HEK293 (cell line): ENCODE results near the gene ANKRD23.

Experiments used
- BCL11A ChIP-seq: fragments of 450-650 bp; formaldehyde crosslinking; IDR thresholded peaks from 2 replicates; pipeline ENCODE4 v1.5.1; 2016; ENCODE audit warnings: low read depth, missing biosample characterization, missing genetic modification characterization
- KLF16 ChIP-seq: fragments of 450-650 bp; formaldehyde crosslinking; IDR thresholded peaks from 2 replicates; pipeline ENCODE4 v1.5.1; 2017; ENCODE audit warnings: missing biosample characterization, missing genetic modification characterization
- PRDM1 ChIP-seq: fragments of 450-650 bp; formaldehyde crosslinking; IDR thresholded peaks from 2 replicates; pipeline ENCODE4; 2016; ENCODE audit warnings: missing biosample characterization, missing genetic modification characterization
- ZBTB17 ChIP-seq: fragments of 450-650 bp; formaldehyde crosslinking; IDR thresholded peaks from 2 replicates; pipeline ENCODE4 v1.5.1; 2016; ENCODE audit warnings: missing biosample characterization, missing genetic modification characterization
- ZBTB20 ChIP-seq: fragments of 450-650 bp; formaldehyde crosslinking; IDR thresholded peaks from 2 replicates; pipeline ENCODE4 v1.5.1; 2016; ENCODE audit warnings: missing biosample characterization, missing genetic modification characterization
- ZNF114 ChIP-seq: fragments of 450-650 bp; formaldehyde crosslinking; IDR thresholded peaks from 2 replicates; pipeline ENCODE4 v1.5.0; 2017; ENCODE audit warnings: missing biosample characterization, missing genetic modification characterization
- ZNF366 ChIP-seq: fragments of 450-650 bp; formaldehyde crosslinking; conservative IDR thresholded peaks from 2 replicates; pipeline ENCODE4 v1.5.1; 2016; ENCODE audit warnings: missing biosample characterization, missing genetic modification characterization
- ZNF398 ChIP-seq: fragments of 450-650 bp; formaldehyde crosslinking; IDR thresholded peaks from 2 replicates; pipeline ENCODE4 v1.5.1; 2017; ENCODE audit warnings: missing biosample characterization, missing genetic modification characterization
- ZNF416 ChIP-seq: fragments of 450-650 bp; formaldehyde crosslinking; IDR thresholded peaks from 2 replicates; pipeline ENCODE4 v1.5.1; 2016; ENCODE audit warnings: missing biosample characterization, missing genetic modification characterization
- ZNF423 ChIP-seq: fragments of 450-650 bp; formaldehyde crosslinking; IDR thresholded peaks from 2 replicates; pipeline ENCODE4 v1.5.1; 2016; ENCODE audit warnings: missing biosample characterization, missing genetic modification characterization
- ZNF544 ChIP-seq: fragments of 450-650 bp; formaldehyde crosslinking; IDR thresholded peaks from 2 replicates; pipeline ENCODE4 v1.5.0; 2017; ENCODE audit warnings: missing biosample characterization, missing genetic modification characterization
- ZNF585B ChIP-seq: fragments of 450-650 bp; formaldehyde crosslinking; IDR thresholded peaks from 2 replicates; pipeline ENCODE4 v1.5.1; 2016; ENCODE audit warnings: missing biosample characterization, missing genetic modification characterization
- ZNF596 ChIP-seq: fragments of 450-650 bp; IDR thresholded peaks from 2 replicates; pipeline ENCODE4 v1.5.0; 2018; ENCODE audit warnings: missing biosample characterization, mild to moderate bottlenecking, missing genetic modification characterization, moderate library complexity
- ZNF600 ChIP-seq: fragments of 450-650 bp; formaldehyde crosslinking; IDR thresholded peaks from 2 replicates; pipeline ENCODE4 v1.5.1; 2016; ENCODE audit warnings: missing biosample characterization, missing genetic modification characterization
- ZNF621 ChIP-seq: fragments of 450-650 bp; formaldehyde crosslinking; IDR thresholded peaks from 2 replicates; pipeline ENCODE4 v1.5.1; 2017; ENCODE audit warnings: missing biosample characterization, missing genetic modification characterization
- ZNF677 ChIP-seq: fragments of 450-650 bp; IDR thresholded peaks from 2 replicates; pipeline ENCODE4 v1.5.0; 2018; ENCODE audit warnings: missing biosample characterization, mild to moderate bottlenecking, missing genetic modification characterization, moderate library complexity
- ZNF776 ChIP-seq: fragments of 450-650 bp; formaldehyde crosslinking; IDR thresholded peaks from 2 replicates; pipeline ENCODE4 v1.5.0; 2017; ENCODE audit warnings: missing biosample characterization, missing genetic modification characterization, borderline replicate concordance
- TF ChIP-seq, protein P1 (sequence below): fragments of 450-650 bp; formaldehyde crosslinking; IDR thresholded peaks from 2 replicates; pipeline ENCODE4 v1.5.1; 2016; ENCODE audit warnings: missing biosample characterization, missing genetic modification characterization
- TF ChIP-seq, protein P2 (sequence below): fragments of 450-650 bp; formaldehyde crosslinking; IDR thresholded peaks from 2 replicates; pipeline ENCODE4 v1.5.1; 2017; ENCODE audit warnings: missing biosample characterization, missing genetic modification characterization
- TF ChIP-seq, protein P3 (sequence below): fragments of 450-650 bp; formaldehyde crosslinking; IDR thresholded peaks from 2 replicates; pipeline ENCODE4 v1.5.1; 2016; ENCODE audit warnings: missing biosample characterization, missing genetic modification characterization
- TF ChIP-seq, protein P4 (sequence below): fragments of 450-650 bp; formaldehyde crosslinking; IDR thresholded peaks from 2 replicates; pipeline ENCODE4 v1.5.1; 2016; ENCODE audit warnings: missing biosample characterization, missing genetic modification characterization

ANKRD23 gene

GRCh38 chr2:96788442-96789244, 55.2 kb downstream of the ANKRD23 start (continued):
- TF ChIP-seq PRDM1 (tag by site-specific recombination): no peak
- TF ChIP-seq, protein P1, sequence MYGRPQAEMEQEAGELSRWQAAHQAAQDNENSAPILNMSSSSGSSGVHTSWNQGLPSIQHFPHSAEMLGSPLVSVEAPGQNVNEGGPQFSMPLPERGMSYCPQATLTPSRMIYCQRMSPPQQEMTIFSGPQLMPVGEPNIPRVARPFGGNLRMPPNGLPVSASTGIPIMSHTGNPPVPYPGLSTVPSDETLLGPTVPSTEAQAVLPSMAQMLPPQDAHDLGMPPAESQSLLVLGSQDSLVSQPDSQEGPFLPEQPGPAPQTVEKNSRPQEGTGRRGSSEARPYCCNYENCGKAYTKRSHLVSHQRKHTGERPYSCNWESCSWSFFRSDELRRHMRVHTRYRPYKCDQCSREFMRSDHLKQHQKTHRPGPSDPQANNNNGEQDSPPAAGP (tag by site-specific recombination): peak; percentile 51
- TF ChIP-seq ZNF776 (tag by site-specific recombination): no peak
- peak; percentile 81; the same call in 1 of the 2 replicates for TF ChIP-seq ZNF423 (tag by site-specific recombination)
- no peak for TF ChIP-seq ZBTB20 (tag by site-specific recombination)
- TF ChIP-seq, protein P2, sequence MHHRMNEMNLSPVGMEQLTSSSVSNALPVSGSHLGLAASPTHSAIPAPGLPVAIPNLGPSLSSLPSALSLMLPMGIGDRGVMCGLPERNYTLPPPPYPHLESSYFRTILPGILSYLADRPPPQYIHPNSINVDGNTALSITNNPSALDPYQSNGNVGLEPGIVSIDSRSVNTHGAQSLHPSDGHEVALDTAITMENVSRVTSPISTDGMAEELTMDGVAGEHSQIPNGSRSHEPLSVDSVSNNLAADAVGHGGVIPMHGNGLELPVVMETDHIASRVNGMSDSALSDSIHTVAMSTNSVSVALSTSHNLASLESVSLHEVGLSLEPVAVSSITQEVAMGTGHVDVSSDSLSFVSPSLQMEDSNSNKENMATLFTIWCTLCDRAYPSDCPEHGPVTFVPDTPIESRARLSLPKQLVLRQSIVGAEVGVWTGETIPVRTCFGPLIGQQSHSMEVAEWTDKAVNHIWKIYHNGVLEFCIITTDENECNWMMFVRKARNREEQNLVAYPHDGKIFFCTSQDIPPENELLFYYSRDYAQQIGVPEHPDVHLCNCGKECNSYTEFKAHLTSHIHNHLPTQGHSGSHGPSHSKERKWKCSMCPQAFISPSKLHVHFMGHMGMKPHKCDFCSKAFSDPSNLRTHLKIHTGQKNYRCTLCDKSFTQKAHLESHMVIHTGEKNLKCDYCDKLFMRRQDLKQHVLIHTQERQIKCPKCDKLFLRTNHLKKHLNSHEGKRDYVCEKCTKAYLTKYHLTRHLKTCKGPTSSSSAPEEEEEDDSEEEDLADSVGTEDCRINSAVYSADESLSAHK (tag by site-specific recombination): no peak
- TF ChIP-seq ZNF585B (tag by site-specific recombination): no peak
- TF ChIP-seq ZNF600 (tag by site-specific recombination): peak; percentile 61; the same call in 1 of the 2 replicates
- TF ChIP-seq ZNF398 (tag by site-specific recombination): no peak
- TF ChIP-seq ZNF114 (tag by site-specific recombination): no peak
- no peak for TF ChIP-seq ZNF677 (tag by site-specific recombination)
- TF ChIP-seq BCL11A (tag by site-specific recombination): no peak
- no peak for TF ChIP-seq KLF16
- TF ChIP-seq ZNF544: no peak
- TF ChIP-seq, protein P3, sequence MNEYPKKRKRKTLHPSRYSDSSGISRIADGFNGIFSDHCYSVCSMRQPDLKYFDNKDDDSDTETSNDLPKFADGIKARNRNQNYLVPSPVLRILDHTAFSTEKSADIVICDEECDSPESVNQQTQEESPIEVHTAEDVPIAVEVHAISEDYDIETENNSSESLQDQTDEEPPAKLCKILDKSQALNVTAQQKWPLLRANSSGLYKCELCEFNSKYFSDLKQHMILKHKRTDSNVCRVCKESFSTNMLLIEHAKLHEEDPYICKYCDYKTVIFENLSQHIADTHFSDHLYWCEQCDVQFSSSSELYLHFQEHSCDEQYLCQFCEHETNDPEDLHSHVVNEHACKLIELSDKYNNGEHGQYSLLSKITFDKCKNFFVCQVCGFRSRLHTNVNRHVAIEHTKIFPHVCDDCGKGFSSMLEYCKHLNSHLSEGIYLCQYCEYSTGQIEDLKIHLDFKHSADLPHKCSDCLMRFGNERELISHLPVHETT: no peak
- TF ChIP-seq ZNF621 (tag by site-specific recombination): no peak
- TF ChIP-seq ZNF596 (tag by site-specific recombination): no peak
- TF ChIP-seq ZNF366 (tag by site-specific recombination): peak; percentile 27; the same call in 1 of the 2 replicates
- TF ChIP-seq, protein P4, sequence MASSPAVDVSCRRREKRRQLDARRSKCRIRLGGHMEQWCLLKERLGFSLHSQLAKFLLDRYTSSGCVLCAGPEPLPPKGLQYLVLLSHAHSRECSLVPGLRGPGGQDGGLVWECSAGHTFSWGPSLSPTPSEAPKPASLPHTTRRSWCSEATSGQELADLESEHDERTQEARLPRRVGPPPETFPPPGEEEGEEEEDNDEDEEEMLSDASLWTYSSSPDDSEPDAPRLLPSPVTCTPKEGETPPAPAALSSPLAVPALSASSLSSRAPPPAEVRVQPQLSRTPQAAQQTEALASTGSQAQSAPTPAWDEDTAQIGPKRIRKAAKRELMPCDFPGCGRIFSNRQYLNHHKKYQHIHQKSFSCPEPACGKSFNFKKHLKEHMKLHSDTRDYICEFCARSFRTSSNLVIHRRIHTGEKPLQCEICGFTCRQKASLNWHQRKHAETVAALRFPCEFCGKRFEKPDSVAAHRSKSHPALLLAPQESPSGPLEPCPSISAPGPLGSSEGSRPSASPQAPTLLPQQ: peak; percentile 99
- peak; percentile 89 for TF ChIP-seq ZBTB17 (tag by site-specific recombination)
- TF ChIP-seq ZNF416: no peak
